Measurements from ENCODE around the gene NPPA. TPM values are rescaled to one million over a fixed set of nuclear protein-coding genes. Genes with fewer than 3 reads are reported as not detected.

Gene NPPA
- total and polyA plus RNA-seq, 9 of the 15 experiments (the other 6 are each of a cell fraction or from before 2014, with no cell fraction given) = not detected

DNA sequence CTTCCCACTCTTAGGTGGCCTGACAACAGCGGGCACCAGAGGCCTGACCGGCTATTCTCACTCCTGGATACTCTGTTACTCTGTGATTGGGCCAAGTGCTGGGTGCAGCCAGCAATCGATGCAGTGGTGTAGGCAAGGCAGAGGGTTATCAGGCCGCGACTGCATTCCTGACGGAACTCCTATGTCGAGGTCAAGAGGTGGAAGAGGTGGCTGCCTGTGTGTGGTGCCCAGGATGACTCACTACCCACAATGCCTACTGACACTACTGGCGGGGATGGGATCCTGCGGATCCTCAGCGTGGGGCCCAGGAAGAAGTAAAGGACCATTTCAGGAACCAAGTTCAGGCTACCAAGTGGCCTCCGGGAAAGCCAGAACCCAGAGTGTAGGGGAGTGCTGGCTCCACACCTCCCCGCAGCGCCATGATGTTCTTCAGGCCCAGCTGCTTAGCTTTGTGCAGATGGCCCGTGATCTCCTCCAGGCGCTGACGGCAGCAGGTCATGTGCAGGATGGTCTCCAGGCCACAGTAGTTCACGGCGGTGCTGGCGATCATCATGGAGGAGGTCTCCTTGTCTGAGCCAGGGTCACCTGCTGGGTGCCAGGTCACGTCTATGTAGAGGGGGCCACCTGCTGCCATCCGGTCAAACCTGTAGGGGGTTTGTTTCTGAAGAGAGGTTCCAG lies 46.7 kb downstream of the NPPA start (continued):
- no peak for TF ChIP-seq AFF1 (IDR thresholded peaks at IDR 0.05; ENCODE audit: low read depth in 1 of 2, partially characterized antibody in 2 of 2)
- TF ChIP-seq, protein P1, sequence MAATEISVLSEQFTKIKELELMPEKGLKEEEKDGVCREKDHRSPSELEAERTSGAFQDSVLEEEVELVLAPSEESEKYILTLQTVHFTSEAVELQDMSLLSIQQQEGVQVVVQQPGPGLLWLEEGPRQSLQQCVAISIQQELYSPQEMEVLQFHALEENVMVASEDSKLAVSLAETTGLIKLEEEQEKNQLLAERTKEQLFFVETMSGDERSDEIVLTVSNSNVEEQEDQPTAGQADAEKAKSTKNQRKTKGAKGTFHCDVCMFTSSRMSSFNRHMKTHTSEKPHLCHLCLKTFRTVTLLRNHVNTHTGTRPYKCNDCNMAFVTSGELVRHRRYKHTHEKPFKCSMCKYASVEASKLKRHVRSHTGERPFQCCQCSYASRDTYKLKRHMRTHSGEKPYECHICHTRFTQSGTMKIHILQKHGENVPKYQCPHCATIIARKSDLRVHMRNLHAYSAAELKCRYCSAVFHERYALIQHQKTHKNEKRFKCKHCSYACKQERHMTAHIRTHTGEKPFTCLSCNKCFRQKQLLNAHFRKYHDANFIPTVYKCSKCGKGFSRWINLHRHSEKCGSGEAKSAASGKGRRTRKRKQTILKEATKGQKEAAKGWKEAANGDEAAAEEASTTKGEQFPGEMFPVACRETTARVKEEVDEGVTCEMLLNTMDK (IDR thresholded peaks at IDR 0.05; ENCODE audit: borderline replicate concordance, insufficient read depth, low read depth, low read length, poor library complexity, severe bottlenecking) = no peak
- TF ChIP-seq TAF7 (tag; IDR thresholded peaks at IDR 0.05) = no peak
- no peak for TF ChIP-seq ADNP (tag; IDR thresholded peaks at IDR 0.05)
- TF ChIP-seq RFX5 (IDR thresholded peaks at IDR 0.05; ENCODE audit: low read depth, low read length) = no peak
- no peak for TF ChIP-seq SNRNP70 (optimal IDR thresholded peaks at IDR 0.05; ENCODE audit: low read depth, low read length)
- peak; percentile 84; the same call in 1 of the 2 replicates for TF ChIP-seq JUN (IDR thresholded peaks at IDR 0.05; ENCODE audit: borderline replicate concordance, low read depth, low read length)
- no peak for TF ChIP-seq JUN (CRISPR knock-in tag; IDR thresholded peaks at IDR 0.05; ENCODE audit: borderline replicate concordance)
- TF ChIP-seq, protein P2, sequence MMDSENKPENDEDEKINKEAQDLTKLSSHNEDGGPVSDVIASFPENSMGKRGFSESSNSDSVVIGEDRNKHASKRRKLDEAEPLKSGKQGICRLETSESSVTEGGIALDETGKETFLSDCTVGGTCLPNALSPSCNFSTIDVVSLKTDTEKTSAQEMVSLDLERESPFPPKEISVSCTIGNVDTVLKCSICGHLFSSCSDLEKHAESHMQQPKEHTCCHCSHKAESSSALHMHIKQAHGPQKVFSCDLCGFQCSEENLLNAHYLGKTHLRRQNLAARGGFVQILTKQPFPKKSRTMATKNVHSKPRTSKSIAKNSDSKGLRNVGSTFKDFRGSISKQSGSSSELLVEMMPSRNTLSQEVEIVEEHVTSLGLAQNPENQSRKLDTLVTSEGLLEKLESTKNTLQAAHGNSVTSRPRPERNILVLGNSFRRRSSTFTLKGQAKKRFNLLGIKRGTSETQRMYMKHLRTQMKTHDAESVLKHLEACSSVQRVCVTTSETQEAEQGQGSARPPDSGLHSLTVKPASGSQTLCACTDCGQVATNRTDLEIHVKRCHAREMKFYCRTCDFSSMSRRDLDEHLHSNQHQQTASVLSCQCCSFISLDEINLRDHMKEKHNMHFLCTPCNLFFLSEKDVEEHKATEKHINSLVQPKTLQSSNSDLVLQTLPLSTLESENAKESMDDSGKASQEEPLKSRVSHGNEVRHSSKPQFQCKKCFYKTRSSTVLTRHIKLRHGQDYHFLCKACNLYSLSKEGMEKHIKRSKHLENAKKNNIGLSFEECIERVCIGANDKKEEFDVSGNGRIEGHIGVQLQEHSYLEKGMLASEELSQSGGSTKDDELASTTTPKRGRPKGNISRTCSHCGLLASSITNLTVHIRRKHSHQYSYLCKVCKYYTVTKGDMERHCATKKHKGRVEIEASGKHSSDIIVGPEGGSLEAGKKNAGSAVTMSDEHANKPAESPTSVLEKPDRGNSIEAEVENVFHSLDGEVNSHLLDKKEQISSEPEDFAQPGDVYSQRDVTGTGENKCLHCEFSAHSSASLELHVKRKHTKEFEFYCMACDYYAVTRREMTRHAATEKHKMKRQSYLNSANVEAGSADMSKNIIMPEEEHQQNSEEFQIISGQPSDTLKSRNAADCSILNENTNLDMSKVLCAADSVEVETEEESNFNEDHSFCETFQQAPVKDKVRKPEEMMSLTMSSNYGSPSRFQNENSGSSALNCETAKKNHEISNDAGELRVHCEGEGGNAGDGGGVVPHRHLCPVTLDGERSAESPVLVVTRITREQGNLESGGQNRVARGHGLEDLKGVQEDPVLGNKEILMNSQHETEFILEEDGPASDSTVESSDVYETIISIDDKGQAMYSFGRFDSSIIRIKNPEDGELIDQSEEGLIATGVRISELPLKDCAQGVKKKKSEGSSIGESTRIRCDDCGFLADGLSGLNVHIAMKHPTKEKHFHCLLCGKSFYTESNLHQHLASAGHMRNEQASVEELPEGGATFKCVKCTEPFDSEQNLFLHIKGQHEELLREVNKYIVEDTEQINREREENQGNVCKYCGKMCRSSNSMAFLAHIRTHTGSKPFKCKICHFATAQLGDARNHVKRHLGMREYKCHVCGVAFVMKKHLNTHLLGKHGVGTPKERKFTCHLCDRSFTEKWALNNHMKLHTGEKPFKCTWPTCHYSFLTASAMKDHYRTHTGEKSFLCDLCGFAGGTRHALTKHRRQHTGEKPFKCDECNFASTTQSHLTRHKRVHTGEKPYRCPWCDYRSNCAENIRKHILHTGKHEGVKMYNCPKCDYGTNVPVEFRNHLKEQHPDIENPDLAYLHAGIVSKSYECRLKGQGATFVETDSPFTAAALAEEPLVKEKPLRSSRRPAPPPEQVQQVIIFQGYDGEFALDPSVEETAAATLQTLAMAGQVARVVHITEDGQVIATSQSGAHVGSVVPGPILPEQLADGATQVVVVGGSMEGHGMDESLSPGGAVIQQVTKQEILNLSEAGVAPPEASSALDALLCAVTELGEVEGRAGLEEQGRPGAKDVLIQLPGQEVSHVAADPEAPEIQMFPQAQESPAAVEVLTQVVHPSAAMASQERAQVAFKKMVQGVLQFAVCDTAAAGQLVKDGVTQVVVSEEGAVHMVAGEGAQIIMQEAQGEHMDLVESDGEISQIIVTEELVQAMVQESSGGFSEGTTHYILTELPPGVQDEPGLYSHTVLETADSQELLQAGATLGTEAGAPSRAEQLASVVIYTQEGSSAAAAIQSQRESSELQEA (IDR thresholded peaks at IDR 0.05; ENCODE audit: low read depth) = no peak
- no peak for TF ChIP-seq SAFB (IDR thresholded peaks at IDR 0.05; ENCODE audit: borderline replicate concordance, low read depth, low read length)
- no peak for TF ChIP-seq BMI1 (IDR thresholded peaks at IDR 0.05; ENCODE audit: low read length)
- no peak for TF ChIP-seq SPI1 (IDR thresholded peaks at IDR 0.05; ENCODE audit: borderline replicate concordance, low read depth, low read length)
- no peak for TF ChIP-seq KDM5B (IDR thresholded peaks at IDR 0.05; ENCODE audit: insufficient replicate concordance, low read depth, low read length)

Data from K562 (cell line).